ENCODE results near the gene RENBP. TPM values are rescaled to one million over a fixed set of nuclear protein-coding genes. Genes with fewer than 3 reads are reported as not detected.

The RENBP gene
- total RNA-seq, 1 donor from 2014 or later: 35.9 TPM

GRCh38 chrX:153934148-153934761 lies 10.2 kb downstream of the RENBP start:
- no peak for DNase-seq (ENCODE audit: low read depth in 2 of 2)

DNA sequence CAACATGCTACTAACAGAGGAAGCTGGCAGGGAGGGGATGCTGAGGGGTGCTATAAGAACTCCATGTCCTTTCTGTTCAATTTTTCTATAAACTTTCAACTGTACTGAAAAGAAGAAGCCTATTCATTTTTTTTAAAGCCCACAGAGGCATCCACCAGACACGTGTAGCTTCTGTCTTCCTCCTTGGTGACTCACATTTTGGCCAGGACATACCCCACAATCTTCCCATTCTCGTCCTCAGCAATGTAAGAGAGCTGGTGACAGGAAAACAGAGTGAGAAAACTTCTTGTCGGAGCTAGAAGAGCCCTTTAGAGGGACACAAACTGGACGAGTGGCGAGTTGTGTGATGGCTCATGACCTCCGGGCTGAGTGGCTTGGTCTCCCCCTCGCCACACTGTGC lies 10.7 kb downstream of the RENBP start:
- peak in 1 of 2 donors; percentile 52 for DNase-seq (ENCODE audit: low read depth in 2 of 2)

- DNase-seq (ENCODE audit: low read depth in 2 of 2): no peak
These were observed 12.1 kb downstream of the RENBP start for GRCh38 chrX:153932220-153932915.

GRCh38 chrX:153931748-153932147 lies 12.7 kb downstream of the RENBP start:
- no peak for DNase-seq (ENCODE audit: low read depth in 2 of 2)

DNA sequence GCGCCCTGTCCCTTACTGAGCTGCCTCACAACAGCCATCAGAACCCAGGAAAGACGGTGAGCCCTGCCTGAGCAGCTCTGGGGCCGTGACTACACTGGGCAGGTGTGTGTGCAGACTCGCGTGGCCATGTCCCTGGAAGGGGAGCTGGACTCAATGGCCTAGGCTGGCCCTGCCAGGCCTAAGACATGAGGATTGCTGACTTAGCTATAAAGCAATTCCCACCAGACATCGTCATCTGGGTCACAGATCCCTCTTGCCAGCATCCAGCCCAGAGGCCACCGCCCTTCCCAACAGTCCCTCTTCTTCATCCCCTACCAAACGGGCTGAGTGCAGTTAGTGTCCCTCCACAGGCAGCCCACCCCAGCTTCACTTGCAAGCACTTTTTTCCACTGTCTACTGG lies 13.3 kb downstream of the RENBP start:
- DNase-seq (ENCODE audit: low read depth in 2 of 2): no peak

DNA sequence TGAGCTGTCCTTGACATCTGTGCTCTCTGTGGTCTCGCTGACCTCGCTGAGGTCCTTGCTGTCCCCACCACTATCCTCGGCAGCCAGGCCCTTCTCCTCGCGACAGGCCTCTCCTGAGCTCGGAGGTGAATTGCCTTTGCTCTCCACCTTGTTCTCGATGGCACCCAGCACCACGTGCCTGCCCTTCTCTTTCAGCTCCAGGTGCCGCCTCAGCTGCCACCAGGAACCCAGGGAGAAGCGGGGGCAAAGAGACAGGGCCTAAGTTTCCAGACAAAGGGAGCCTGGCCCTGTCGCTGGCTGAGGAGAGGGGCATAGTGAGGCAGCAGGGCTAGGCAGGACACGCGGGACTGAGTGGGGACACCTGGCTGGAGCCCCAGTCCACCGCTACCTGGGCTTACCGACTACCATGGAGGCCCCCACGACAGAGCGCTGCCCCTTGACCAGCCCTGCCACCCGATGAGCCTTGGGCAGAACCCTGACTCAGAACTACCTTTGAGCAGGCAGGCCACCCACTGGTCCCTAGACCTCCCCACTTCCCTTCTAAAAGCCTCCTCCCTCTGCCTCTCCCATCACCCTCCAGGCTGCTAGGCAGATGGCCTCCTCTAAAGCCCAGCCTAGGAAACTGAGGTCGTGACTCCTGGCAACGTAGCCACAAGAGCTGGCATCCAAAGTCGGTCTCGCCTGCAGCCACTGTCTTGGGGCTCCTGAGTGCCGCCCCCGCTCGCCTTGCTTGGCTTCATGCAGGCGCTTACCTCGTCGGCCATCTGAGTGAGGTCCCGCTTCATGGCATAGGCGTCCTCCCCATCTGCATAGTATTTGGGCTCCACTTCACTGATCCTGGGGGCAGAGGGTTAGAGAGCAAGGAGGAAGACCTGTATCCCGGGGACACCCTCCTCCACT lies 14.2 kb downstream of the RENBP start:
- DNase-seq (ENCODE audit: low read depth in 2 of 2): no peak

GRCh38 chrX:153929576-153929975 lies 14.9 kb downstream of the RENBP start:
- no peak for DNase-seq (ENCODE audit: low read depth in 2 of 2)

- DNase-seq (ENCODE audit: low read depth in 2 of 2): no peak
These were observed 15.6 kb downstream of the RENBP start for GRCh38 chrX:153928846-153929245.

DNA sequence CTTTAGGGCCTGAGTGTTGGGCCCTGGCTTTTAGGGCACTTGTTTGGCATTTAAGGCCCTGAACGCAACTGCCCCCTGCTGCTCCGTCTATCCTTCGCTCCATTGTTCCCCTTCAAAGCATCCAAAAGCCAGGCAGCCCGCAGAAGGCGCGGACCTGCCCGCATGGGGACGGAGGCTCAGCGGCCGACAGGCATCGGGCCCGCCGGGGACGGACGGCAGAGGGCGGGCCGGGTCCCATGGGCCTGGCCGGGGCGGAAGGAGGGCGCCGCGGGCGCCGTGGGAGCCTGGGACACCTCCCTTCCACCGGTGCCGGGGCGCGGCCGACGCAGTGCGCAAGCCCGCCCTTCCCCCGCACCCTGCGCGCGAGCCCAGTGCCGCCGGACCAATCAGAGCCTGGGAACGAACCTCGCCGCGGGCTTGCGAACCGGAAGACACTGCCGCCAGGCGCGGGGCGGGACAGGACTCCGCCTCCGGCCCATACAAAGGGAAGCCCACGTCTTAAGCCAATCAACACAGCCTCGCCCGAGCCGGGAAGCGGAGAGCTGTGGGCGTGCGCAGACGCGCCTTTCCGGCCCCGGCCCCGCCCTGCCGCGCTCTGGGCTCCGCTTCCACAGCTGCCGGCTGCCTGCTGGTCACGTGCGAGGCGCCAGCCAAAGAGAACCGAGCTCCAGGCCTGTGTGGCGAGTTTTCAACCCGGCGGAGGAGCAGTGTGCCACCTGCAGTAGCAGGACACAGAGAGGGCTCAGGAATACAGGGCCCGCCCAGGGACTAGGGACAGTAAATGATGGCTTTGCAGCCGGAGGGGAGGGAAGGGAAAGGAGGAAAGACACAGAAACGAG lies 16.3 kb downstream of the RENBP start:
- DNase-seq (ENCODE audit: low read depth in 2 of 2): peak; percentile 99

- DNase-seq (ENCODE audit: low read depth in 2 of 2): no peak
These were observed 16.8 kb downstream of the RENBP start for GRCh38 chrX:153927672-153927921.

GRCh38 chrX:153926858-153927671 lies 17.4 kb downstream of the RENBP start:
- peak; percentile 58 to 79 for DNase-seq (ENCODE audit: low read depth in 2 of 2)

DNA sequence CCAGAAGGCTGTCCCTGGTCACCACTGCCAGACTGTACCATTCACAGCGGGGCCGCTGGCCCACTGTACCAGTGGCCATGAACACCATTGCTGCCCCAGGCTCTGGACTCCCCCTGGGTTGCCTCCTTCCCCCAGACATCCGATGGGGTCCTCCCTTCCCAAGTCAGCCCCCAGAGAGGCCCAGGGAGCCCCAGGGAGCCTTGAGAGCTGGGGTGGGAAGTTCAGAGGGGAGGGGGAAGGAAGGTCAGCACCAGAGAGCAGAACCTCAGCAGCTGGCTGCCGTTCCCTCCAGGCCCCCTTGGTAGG lies 17.9 kb downstream of the RENBP start:
- DNase-seq (ENCODE audit: low read depth in 2 of 2): no peak

DNA sequence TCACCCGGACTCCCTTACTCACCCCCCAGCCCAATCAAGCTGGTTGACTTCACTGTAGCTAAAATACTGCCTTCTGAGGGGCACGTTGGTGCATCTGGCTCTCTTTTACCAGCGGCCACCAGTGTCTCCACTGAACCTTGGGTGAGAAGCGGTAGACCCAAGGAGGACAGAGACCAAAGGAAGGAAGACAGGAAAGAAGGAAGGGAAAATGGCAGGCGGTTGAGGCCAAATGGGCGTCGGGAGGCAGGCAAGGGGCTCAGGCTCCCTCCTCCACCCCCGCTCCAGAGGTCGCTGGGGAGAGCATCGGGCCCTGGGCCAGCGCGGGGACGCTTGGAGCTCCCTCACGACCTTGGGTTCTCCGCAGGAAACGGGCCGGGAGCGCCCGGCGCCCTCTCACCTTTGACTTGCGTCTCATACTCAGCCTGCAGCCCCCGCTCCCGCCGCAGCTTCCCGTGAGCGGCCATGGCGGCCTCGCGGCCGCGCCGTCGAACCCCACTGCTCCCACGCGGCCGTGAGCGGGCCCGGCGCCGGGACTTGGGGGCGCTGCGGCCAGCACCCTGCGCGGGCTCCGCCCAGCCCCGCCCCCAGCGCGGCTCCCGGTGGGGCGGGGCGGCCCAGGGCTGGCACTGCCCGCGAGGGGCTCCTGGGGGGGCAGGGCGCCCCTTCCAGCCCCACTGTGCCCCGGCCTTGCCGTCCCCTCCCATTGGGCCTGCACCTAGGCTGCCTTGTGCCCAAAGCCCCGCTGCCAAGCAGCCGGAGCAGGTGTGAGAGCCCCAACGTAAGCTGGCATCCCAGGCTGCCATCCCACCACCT lies 18.5 kb downstream of the RENBP start, which contains the start of gene ARHGAP4:
TSS of gene ARHGAP4 (minus strand) at position 526 of the 813 bp plus-strand sequence. CDS start at position 464, 62 bp downstream.
- DNase-seq (ENCODE audit: low read depth in 2 of 2): no peak

GRCh38 chrX:153925387-153925738 lies 19.1 kb downstream of the RENBP start:
- DNase-seq (ENCODE audit: low read depth in 2 of 2): no peak

GRCh38 chrX:153924149-153924861 lies 20.1 kb downstream of the RENBP start:
- peak; percentile 65 to 79 for DNase-seq (ENCODE audit: low read depth in 2 of 2)

DNA sequence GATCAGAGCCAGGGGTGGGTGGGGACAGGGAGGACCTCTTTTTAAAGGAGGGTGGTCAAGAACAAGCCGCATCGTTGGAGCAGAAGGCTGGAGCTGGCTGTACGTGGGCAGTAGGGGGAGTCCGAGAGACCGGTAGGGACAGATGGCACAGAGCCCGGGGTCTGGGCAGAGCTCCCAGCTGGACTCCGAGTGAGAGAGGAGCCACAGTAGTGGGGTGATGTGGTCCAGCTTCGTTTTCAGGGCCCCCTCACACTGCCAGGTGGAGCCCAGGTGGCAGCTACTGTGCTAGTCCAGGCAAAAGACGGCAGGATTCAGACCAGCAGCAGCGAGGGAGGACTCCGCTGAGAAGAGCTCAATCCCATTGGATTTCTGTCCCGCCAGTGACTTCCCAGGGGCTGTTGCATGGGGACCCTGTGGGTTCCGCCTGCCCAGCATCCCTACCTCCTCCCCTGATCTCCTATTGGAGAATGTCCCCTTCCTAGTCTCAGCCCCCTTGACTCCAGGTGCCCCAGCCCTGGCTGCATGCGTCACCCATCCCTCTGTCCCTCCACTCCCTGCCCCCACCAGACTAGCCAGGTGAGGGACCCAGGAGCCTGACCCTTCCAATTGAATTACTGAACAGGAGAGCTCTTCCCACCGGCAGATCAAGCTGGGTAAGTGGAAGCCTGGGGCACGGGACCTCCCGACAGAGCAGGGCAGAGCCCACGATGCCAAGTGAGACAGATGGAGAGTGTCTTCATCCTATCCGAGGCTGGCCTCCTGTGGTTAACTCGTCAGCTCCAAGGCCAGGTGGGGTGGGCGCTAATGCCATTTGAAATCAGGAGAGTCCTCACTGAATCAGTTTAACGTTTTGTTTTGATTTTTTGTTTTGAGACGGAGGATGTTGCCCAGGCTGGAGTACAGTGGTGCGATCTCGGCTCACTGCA lies 21.2 kb downstream of the RENBP start:
- peak; percentile 66 to 88 for DNase-seq (ENCODE audit: low read depth in 2 of 2)

- DNase-seq (ENCODE audit: low read depth in 2 of 2): peak in 1 of 2 donors; percentile 50
These were observed 22.7 kb downstream of the RENBP start for GRCh38 chrX:153921511-153922446.
